SK-N-SH (cell line): Measurements from ENCODE around the gene DDX42.

ENCODE experiments used
- CTCF ChIP-seq: fragments of 200-600 bp; sonication (generic); IDR thresholded peaks from 2 replicates; pipeline ENCODE4 v1.6.1; 2017; ENCODE audit warnings: antibody characterized with exemption, mild to moderate bottlenecking, moderate library complexity
- EP300 ChIP-seq, 2 experiments: IDR thresholded peaks; 2 replicates each; pipeline versions ENCODE4 v1.4.0 to v1.6.1; 2012; ENCODE audit warnings: borderline replicate concordance in 1 of 2, low read depth in 1 of 2, low read length in 1 of 2
- EZH2phosphoT487 ChIP-seq: fragments of 200-600 bp; sonication (generic); IDR thresholded peaks from 2 replicates; pipeline ENCODE4 v1.6.1; 2017; ENCODE audit warnings: low read depth, mixed run types, mild to moderate bottlenecking, antibody characterized with exemption, moderate library complexity, borderline replicate concordance
- MAX ChIP-seq: IDR thresholded peaks from 2 replicates; pipeline ENCODE4 v1.4.0; 2012; ENCODE audit warnings: low read depth
- MXI1 ChIP-seq: IDR thresholded peaks from 2 replicates; pipeline ENCODE4 v1.6.1; 2012; ENCODE audit warnings: mild to moderate bottlenecking, low read depth, low read length, improper control_type of control experiment
- RFX5 ChIP-seq: IDR thresholded peaks from 2 replicates; pipeline ENCODE4 v1.6.1; 2012; ENCODE audit warnings: mild to moderate bottlenecking, improper control_type of control experiment, low read length
- RXRA ChIP-seq: IDR thresholded peaks from 2 replicates; pipeline ENCODE4 v1.4.0; 2012; ENCODE audit warnings: low read depth, mild to moderate bottlenecking, borderline replicate concordance
- SMC3 ChIP-seq: IDR thresholded peaks from 2 replicates; pipeline ENCODE4 v1.6.1; 2012; ENCODE audit warnings: low read depth, low read length, improper control_type of control experiment
- TAF1 ChIP-seq: IDR thresholded peaks from 2 replicates; pipeline ENCODE4 v1.6.1; 2012; ENCODE audit warnings: low read depth, mild to moderate bottlenecking, low read length, moderate library complexity, borderline replicate concordance
- USF1 ChIP-seq: IDR thresholded peaks from 2 replicates; pipeline ENCODE4 v1.4.0; 2012; ENCODE audit warnings: low read depth, borderline replicate concordance
- YY1 ChIP-seq: IDR thresholded peaks from 2 replicates; pipeline ENCODE4 v1.4.0; 2012; ENCODE audit warnings: low read depth, mild to moderate bottlenecking

- no peak for TF ChIP-seq EP300 (IDR thresholded peaks at IDR 0.05; ENCODE audit: borderline replicate concordance in 1 of 2, low read depth in 1 of 2, low read length in 1 of 2)
- no peak for TF ChIP-seq TAF1
- TF ChIP-seq CTCF = no peak
- no peak for TF ChIP-seq YY1
- TF ChIP-seq MXI1 = no peak
- TF ChIP-seq USF1 = no peak
- no peak for TF ChIP-seq MAX
- no peak for TF ChIP-seq SMC3
- TF ChIP-seq RFX5 = no peak
- TF ChIP-seq RXRA = no peak
- no peak for TF ChIP-seq EZH2phosphoT487
Observed at GRCh38 chr17:63830904-63831491, 57.0 kb downstream of the DDX42 start.
